Neural crest cell (in vitro differentiated cells): ENCODE results near the gene HNRNPH1. TPM values are rescaled to one million over a fixed set of nuclear protein-coding genes. Genes with fewer than 3 reads are reported as not detected.

Experiments
- DNase-seq: peaks from one replicate; pipeline ENCODE4 v3.0.0; 2021; ENCODE audit warnings: low read depth, mixed read lengths, low spot score
- H3K27ac Mint-ChIP-seq: one replicate; pipeline ENCODE4 v1.8.0; 2021; ENCODE audit warnings: mild to moderate bottlenecking, mixed read lengths; ENCODE audit not compliant: unreplicated experiment
- H3K27me3 Mint-ChIP-seq: 2 replicates; pipeline ENCODE4 v1.8.0; 2021; ENCODE audit warnings: low read depth, mild to moderate bottlenecking, mixed read lengths
- H3K36me3 Mint-ChIP-seq: 2 replicates; pipeline ENCODE4 v1.8.0; 2021; ENCODE audit warnings: low read depth, mild to moderate bottlenecking, mixed read lengths
- H3K4me1 Mint-ChIP-seq: 2 replicates; pipeline ENCODE4 v1.8.0; 2021; ENCODE audit warnings: mixed read lengths
- H3K4me3 Mint-ChIP-seq: one replicate; pipeline ENCODE4 v1.8.0; 2021; ENCODE audit warnings: mild to moderate bottlenecking, mixed read lengths
- H3K9me3 Mint-ChIP-seq: 2 replicates; pipeline ENCODE4 v1.8.0; 2021; ENCODE audit warnings: mixed read lengths
- total RNA-seq: library from RNA; stranded (reverse); gene quantifications from 2 replicates; pipeline ENCODE4 v1.2.1, GENCODE V29; 2021
- TF ChIP-seq, protein P1 (sequence below): fragments of 200-600 bp; sonication (generic); conservative IDR thresholded peaks from 2 replicates; pipeline ENCODE4 v1.5.0; 2021; ENCODE audit warnings: antibody characterized with exemption, mild to moderate bottlenecking

Gene HNRNPH1
- total RNA-seq, 1 donor from 2014 or later: 1,166 TPM

DNA sequence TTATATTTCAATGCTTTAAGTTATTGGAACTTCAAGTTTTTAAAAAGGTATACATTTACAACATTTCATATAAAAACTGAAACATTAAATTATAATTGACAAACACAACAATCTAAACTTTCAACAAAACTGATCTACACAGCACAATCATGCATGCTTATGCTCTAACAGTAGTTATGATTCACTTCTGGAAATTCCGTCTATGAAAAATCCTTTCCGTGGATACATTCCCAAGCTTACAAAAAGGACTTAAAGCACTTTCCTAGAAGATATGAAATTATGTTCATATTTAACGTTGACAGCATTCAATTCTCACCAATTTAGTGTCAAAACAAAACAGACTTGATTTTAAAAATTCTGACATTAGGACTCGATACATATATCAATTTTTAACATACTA is 3.7 kb downstream of the HNRNPH1 start:
- no peak for DNase-seq
- no peak overlapping the region for H3K27ac Mint-ChIP-seq
- H3K27me3 Mint-ChIP-seq: peaks cover 48% of the 10 kb centered on the region
- peak overlapping the region; percentile 100 for H3K4me3 Mint-ChIP-seq
- peaks cover 70% of the 10 kb centered on the region for H3K4me1 Mint-ChIP-seq
- peaks cover 62% of the 10 kb centered on the region for H3K36me3 Mint-ChIP-seq
- no peaks in the 10 kb centered on the region for H3K9me3 Mint-ChIP-seq
- TF ChIP-seq, protein P1, sequence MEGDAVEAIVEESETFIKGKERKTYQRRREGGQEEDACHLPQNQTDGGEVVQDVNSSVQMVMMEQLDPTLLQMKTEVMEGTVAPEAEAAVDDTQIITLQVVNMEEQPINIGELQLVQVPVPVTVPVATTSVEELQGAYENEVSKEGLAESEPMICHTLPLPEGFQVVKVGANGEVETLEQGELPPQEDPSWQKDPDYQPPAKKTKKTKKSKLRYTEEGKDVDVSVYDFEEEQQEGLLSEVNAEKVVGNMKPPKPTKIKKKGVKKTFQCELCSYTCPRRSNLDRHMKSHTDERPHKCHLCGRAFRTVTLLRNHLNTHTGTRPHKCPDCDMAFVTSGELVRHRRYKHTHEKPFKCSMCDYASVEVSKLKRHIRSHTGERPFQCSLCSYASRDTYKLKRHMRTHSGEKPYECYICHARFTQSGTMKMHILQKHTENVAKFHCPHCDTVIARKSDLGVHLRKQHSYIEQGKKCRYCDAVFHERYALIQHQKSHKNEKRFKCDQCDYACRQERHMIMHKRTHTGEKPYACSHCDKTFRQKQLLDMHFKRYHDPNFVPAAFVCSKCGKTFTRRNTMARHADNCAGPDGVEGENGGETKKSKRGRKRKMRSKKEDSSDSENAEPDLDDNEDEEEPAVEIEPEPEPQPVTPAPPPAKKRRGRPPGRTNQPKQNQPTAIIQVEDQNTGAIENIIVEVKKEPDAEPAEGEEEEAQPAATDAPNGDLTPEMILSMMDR: no peak

DNA sequence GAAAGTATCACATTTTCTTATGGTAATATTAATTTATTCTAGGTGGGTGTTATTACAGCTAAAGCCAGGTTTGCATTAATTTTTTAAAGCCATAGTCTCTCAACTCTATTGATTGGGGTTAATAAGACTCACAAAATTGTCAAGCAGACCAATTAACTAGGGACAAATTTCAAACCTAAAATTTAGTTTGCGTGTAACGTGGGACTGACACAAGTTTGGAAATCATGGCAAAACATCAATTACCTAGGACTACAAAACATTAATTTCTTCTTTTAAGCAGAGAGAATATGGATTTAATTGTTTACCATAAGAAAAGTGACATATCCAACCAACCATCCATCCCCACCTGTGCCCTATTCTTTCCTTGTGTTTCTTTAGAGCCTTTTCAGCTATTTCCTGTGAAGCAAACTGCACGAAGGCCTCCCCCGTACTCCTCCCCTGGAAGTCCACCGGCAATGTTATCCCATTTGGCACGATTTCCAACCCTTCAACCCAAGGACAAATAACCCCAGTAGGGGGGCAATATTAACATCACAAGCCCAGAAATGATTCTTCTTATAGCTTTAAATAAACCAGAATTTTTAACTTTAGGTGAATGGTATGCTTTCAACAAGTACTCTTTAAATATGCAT is 4.4 kb downstream of the HNRNPH1 start:
- peak overlapping the region; percentile 100 for H3K4me3 Mint-ChIP-seq
- H3K27ac Mint-ChIP-seq: peak overlapping the region; percentile 73
- H3K27me3 Mint-ChIP-seq: peaks cover 48% of the 10 kb centered on the region
- peaks cover 64% of the 10 kb centered on the region for H3K36me3 Mint-ChIP-seq
- TF ChIP-seq, protein P1: no peak
- H3K9me3 Mint-ChIP-seq: no peaks in the 10 kb centered on the region
- DNase-seq: no peak
- peaks cover 65% of the 10 kb centered on the region for H3K4me1 Mint-ChIP-seq

DNA sequence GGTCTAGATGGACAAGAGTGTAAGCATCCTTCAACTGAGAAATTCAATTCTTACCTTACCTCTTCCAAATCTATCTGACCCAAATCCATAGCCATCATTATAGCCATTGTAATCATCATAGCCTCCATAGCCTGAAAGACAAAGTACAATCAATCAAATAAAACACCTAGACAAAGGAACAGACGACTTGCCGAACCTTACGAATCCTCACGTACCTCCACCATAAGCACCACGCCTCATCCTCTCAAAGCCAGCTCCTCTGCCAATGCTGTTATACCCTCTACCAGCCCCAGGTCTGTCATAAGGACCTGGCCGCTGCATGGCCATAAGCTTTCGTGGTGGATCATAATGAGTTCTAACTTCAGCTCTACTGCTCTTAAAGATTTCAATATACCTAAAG is 5.5 kb downstream of the HNRNPH1 start:
- Mint-ChIP-seq H3K4me1 (peaks cover 67% of the 10 kb centered on the region), H3K4me3 (peak overlapping the region; percentile 100), H3K27me3 (peaks cover 51% of the 10 kb centered on the region), H3K9me3 (no peaks in the 10 kb centered on the region), H3K27ac (peak overlapping the region; percentile 2), H3K36me3 (peaks cover 68% of the 10 kb centered on the region)
- no peak for DNase-seq
- TF ChIP-seq, protein P1: no peak

DNA sequence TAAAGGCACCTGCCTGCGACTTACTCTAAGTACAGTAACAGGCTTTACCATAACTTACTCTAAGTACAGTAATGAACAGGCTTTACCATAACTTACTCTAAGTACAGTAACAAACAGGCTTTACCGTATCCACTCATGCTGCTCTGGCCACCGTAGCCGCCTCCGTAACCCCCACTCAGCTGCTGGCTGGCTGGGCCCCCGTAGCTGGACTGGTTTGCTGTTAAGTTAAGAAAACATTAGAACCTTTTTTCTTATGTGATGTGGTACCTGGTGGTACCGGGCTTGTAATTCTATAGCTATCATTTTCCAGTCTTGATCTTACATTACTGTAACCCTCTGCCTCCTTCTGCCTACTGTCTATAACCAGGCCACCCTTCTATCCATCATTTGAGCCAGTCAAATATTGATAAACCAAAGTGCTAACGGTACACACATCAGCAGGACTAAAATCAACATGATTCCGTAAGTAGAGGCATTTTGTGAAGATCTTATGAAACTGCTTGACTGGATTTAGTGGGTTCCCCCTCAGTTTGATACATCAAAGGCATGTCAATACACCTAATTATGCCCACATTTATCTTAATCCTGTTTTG is 7.4 kb downstream of the HNRNPH1 start:
- no peak for DNase-seq
- peaks cover 64% of the 10 kb centered on the region for H3K36me3 Mint-ChIP-seq
- no peaks in the 10 kb centered on the region for H3K9me3 Mint-ChIP-seq

DNA sequence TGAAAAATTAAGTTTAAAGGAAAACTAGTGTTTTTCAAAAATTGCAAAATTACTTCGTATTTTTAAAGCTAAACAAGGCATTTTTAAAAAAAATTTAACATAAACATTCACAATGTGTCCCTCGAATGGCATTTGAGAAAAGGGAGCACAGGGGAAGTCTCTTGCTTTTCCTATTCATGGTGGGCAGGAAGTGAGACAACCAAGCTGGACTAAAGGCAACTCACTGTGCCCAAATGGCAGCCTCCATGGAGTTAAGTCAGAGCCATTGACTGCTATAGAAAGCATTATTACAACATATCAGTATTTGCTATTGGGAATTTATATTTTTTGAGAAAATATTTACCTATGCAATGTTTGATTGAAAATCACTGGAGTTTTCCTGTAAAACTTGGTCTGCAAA is 8.3 kb downstream of the HNRNPH1 start:
- peaks cover 65% of the 10 kb centered on the region for H3K4me1 Mint-ChIP-seq
- DNase-seq: no peak
- peaks cover 49% of the 10 kb centered on the region for H3K27me3 Mint-ChIP-seq
- H3K4me3 Mint-ChIP-seq: peak overlapping the region; percentile 82
- TF ChIP-seq, protein P1: no peak
- H3K9me3 Mint-ChIP-seq: no peaks in the 10 kb centered on the region
- H3K27ac Mint-ChIP-seq: no peak overlapping the region
- H3K36me3 Mint-ChIP-seq: peaks cover 63% of the 10 kb centered on the region

More for the DNA sequence above, 7.4 kb downstream of the HNRNPH1 start:
- TF ChIP-seq, protein P1: no peak
- Mint-ChIP-seq H3K27ac (no peak overlapping the region), H3K4me3 (peak overlapping the region; percentile 82), H3K4me1 (peaks cover 65% of the 10 kb centered on the region), H3K27me3 (peaks cover 47% of the 10 kb centered on the region)
